ENCODE results near the gene PGM1. TPM values are rescaled to one million over a fixed set of nuclear protein-coding genes. Genes with fewer than 3 reads are reported as not detected.

PGM1 gene
- total and polyA plus RNA-seq, 2 of the 4 experiments (the other 2 are of a cell fraction) = 42.6 to 94.5 TPM

DNA sequence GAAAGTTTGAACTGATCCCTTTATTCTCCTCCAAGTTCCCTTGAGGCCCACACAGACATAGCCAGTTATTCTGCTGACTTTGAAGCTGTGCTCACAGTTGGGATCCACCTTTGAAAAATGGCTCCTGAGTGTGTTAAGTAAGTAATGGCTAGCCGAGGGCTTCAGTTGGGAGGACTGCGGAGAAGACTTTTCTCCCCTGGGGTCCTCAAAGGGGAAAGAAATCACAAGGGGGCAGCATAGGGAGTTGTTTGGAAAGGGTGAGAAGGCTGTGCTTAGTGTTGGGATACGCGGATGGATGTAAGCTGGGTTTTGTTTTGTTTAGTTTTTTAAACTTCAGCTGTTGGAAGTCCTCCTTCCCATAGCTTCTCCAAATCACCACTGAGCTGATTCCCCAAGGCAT lies 8.3 kb downstream of the PGM1 start:
- no peak overlapping the region for H2AK5ac ChIP-seq (ENCODE audit: low read depth, low read length)
- CTCF ChIA-PET = no interaction called here
- H2BK120ac ChIP-seq (ENCODE audit: low read depth, low read length) = no peak overlapping the region
- no CpG with 5 or more reads among the region's 4 CpGs for WGBS, 2 experiments (ENCODE audit: extremely low coverage in 2 of 2, insufficient read length in 1 of 2)
- H4K5ac ChIP-seq (ENCODE audit: low read depth, low read length) = no peak overlapping the region
- dilution Hi-C loops (cut with HindIII; ENCODE audit: low sequenced_read_pairs, unreplicated experiment) = no loop called here
- H3K4me2 ChIP-seq (ENCODE audit: low read depth, low read length) = no peak overlapping the region
- ATAC-seq (ENCODE audit: low read depth) (peak; percentile 14; the same call in 1 of the 2 replicates), DNase-seq (no peak)
- no peak overlapping the region for H4K8ac ChIP-seq (ENCODE audit: low read depth in 2 of 2, low read length in 2 of 2)
- H3K9ac ChIP-seq (ENCODE audit: low read depth, low read length) = no peak overlapping the region
- H4K20me1 ChIP-seq (ENCODE audit: insufficient read depth, low read length) = peaks cover 14% of the 10 kb centered on the region; the same call in 1 of the 2 replicates
- no peak overlapping the region for H3K4ac ChIP-seq (ENCODE audit: low read depth, low read length)
- H2AK9ac ChIP-seq (replicated peaks; ENCODE audit: low read depth, low read length, poor library complexity) = no peak overlapping the region
- intact Hi-C loops (cut with micrococcal nuclease) = no loop called here
- H3K4me3 ChIP-seq (ENCODE audit: insufficient read depth, low read depth, low read length) = no peak overlapping the region
- H3K27ac ChIP-seq (ENCODE audit: insufficient read depth, low read length) = no peak overlapping the region
- no peaks in the 10 kb centered on the region for H3K9me3 ChIP-seq (ENCODE audit: control insufficient read depth, insufficient read depth, low read length)
- no peak overlapping the region for H2BK20ac ChIP-seq (ENCODE audit: low read depth, low read length)
- H3K14ac ChIP-seq (replicated peaks; ENCODE audit: low read depth, low read length) = no peak overlapping the region
- H3K56ac ChIP-seq (ENCODE audit: extremely low read depth, insufficient read depth, low read length) = no peak overlapping the region
- H3K27me3 ChIP-seq (ENCODE audit: control insufficient read depth, insufficient read depth, low read length) = no peaks in the 10 kb centered on the region
- H2BK15ac ChIP-seq (ENCODE audit: low read depth, low read length) = no peak overlapping the region
- peaks cover 3% of the 10 kb centered on the region; the same call in 1 of the 2 replicates for H3K9me1 ChIP-seq (ENCODE audit: insufficient read depth, low read length)
- no TSS peak for BruUV-seq (replicated peaks)
- H2AFZ ChIP-seq (replicated peaks; ENCODE audit: low read length, poor library complexity) = no peak overlapping the region
- 0 out of 2 replicates have a peak, but pooled peaks cover 2% of the 10 kb centered on the region for H3K4me1 ChIP-seq (ENCODE audit: control insufficient read depth, insufficient read depth, low read length)
- no peaks in the 10 kb centered on the region; the same call in 1 of the 2 replicates for H3K36me3 ChIP-seq (ENCODE audit: control insufficient read depth, insufficient read depth, low read length)
- H4K91ac ChIP-seq (ENCODE audit: insufficient read depth, low read depth, low read length) = no peak overlapping the region
- no peak overlapping the region for H3K23ac ChIP-seq (ENCODE audit: low read depth, low read length)
- no peak for TF ChIP-seq FOS (IDR thresholded peaks at IDR 0.05; ENCODE audit: low read depth, low read length)
- H2BK5ac ChIP-seq (ENCODE audit: low read depth, low read length, poor library complexity, severe bottlenecking) = no peak overlapping the region
- no peak overlapping the region for H3K18ac ChIP-seq (ENCODE audit: low read depth, low read length)
- peaks cover 36 to 39% of the 10 kb centered on the region in 2 experiments for H3K79me1 ChIP-seq (ENCODE audit: low read depth in 1 of 2, low read length in 2 of 2)
- in situ Hi-C loops (cut with MboI; ENCODE audit: low sequenced_read_pairs) = no loop called here
- POLR2A ChIA-PET (ENCODE audit: unreplicated experiment) = no interaction called here

All from IMR-90 (cell line).